Measurements from ENCODE around the gene TTC8.

The TTC8 gene

GRCh38 chr14:88868558-88869159 lies 44.2 kb downstream of the TTC8 start:
- DNase-seq (ENCODE audit: low spot score): no peak

- DNase-seq (ENCODE audit: low spot score): peak; percentile 45
Observed at GRCh38 chr14:88870777-88871176, 46.3 kb downstream of the TTC8 start.

- peak; percentile 70 for DNase-seq (ENCODE audit: low spot score)
Observed at GRCh38 chr14:88871429-88871828, 47.0 kb downstream of the TTC8 start.

GRCh38 chr14:88872976-88873375 lies 48.5 kb downstream of the TTC8 start:
- DNase-seq (ENCODE audit: low spot score): no peak

GRCh38 chr14:88877192-88877591 lies 52.7 kb downstream of the TTC8 start:
- no peak for DNase-seq (ENCODE audit: low spot score)

GRCh38 chr14:88879022-88879421 lies 54.6 kb downstream of the TTC8 start:
- no peak for DNase-seq (ENCODE audit: low spot score)

GRCh38 chr14:88882236-88882635 lies 57.8 kb downstream of the TTC8 start:
- no peak for DNase-seq (ENCODE audit: low spot score)

GRCh38 chr14:88895116-88895515 lies 70.7 kb downstream of the TTC8 start:
- DNase-seq (ENCODE audit: low spot score): no peak

GRCh38 chr14:88901189-88901588 lies 76.7 kb downstream of the TTC8 start:
- peak; percentile 39 for DNase-seq (ENCODE audit: low spot score)

- DNase-seq (ENCODE audit: low spot score): no peak
Observed at GRCh38 chr14:88901991-88902390, 77.5 kb downstream of the TTC8 start.

- no peak for DNase-seq (ENCODE audit: low spot score)
Observed at GRCh38 chr14:88902850-88903249, 78.4 kb downstream of the TTC8 start.

GRCh38 chr14:88904206-88904647 lies 79.8 kb downstream of the TTC8 start:
- DNase-seq (ENCODE audit: low spot score): no peak

GRCh38 chr14:88904864-88905263 lies 80.4 kb downstream of the TTC8 start:
- DNase-seq (ENCODE audit: low spot score): no peak

- DNase-seq (ENCODE audit: low spot score): no peak
Observed at GRCh38 chr14:88908216-88908615, 83.8 kb downstream of the TTC8 start.

GRCh38 chr14:88910386-88910785 lies 85.9 kb downstream of the TTC8 start:
- no peak for DNase-seq (ENCODE audit: low spot score)

GRCh38 chr14:88911809-88912208 lies 87.4 kb downstream of the TTC8 start:
- no peak for DNase-seq (ENCODE audit: low spot score)

- no peak for DNase-seq (ENCODE audit: low spot score)
Observed at GRCh38 chr14:88914956-88915355, 90.5 kb downstream of the TTC8 start.

- DNase-seq (ENCODE audit: low spot score): no peak
Observed at GRCh38 chr14:88919502-88919901, 95.1 kb downstream of the TTC8 start.

All from putamen (tissue), 1 donor.